GM19455 (cell line): ENCODE data around the gene MATN4.

ENCODE experiments used
- ATAC-seq: cut with Tn5 transposase; IDR thresholded peaks from one replicate; pipeline ENCODE4 v1.9.1; 2021; ENCODE audit not compliant: unreplicated experiment

Gene MATN4

GRCh38 chr20:45293041-45294002 lies 14.8 kb downstream of the MATN4 start:
- ATAC-seq, result no peak

GRCh38 chr20:45292343-45292742 lies 15.8 kb downstream of the MATN4 start:
- no peak for ATAC-seq

- ATAC-seq, result no peak
Observed at GRCh38 chr20:45291526-45291925, 16.6 kb downstream of the MATN4 start.

- no peak for ATAC-seq
Observed at GRCh38 chr20:45290677-45291355, 17.3 kb downstream of the MATN4 start.

- no peak for ATAC-seq
Observed at GRCh38 chr20:45289942-45290676, 18.0 kb downstream of the MATN4 start.

- no peak for ATAC-seq
Observed at GRCh38 chr20:45288860-45289259, 19.2 kb downstream of the MATN4 start.

- ATAC-seq, result no peak
Observed at GRCh38 chr20:45288376-45288775, 19.7 kb downstream of the MATN4 start.

- ATAC-seq, result no peak
Observed at GRCh38 chr20:45283551-45284057, 24.5 kb downstream of the MATN4 start.

- no peak for ATAC-seq
Observed at GRCh38 chr20:45282700-45283550, 25.2 kb downstream of the MATN4 start.

- no peak for ATAC-seq
Observed at GRCh38 chr20:45279992-45280391, 28.1 kb downstream of the MATN4 start.

- no peak for ATAC-seq
Observed at GRCh38 chr20:45275338-45275737, 32.8 kb downstream of the MATN4 start.

- no peak for ATAC-seq
Observed at GRCh38 chr20:45269754-45270270, 38.3 kb downstream of the MATN4 start.

- no peak for ATAC-seq
Observed at GRCh38 chr20:45269056-45269455, 39.0 kb downstream of the MATN4 start.

GRCh38 chr20:45268531-45268930 lies 39.6 kb downstream of the MATN4 start:
- ATAC-seq, result no peak

GRCh38 chr20:45266977-45267376 lies 41.1 kb downstream of the MATN4 start:
- ATAC-seq, result no peak

GRCh38 chr20:45263556-45264266 lies 44.4 kb downstream of the MATN4 start:
- no peak for ATAC-seq

- no peak for ATAC-seq
Observed at GRCh38 chr20:45258664-45259063, 49.4 kb downstream of the MATN4 start.

GRCh38 chr20:45258259-45258658 lies 49.8 kb downstream of the MATN4 start:
- no peak for ATAC-seq

- no peak for ATAC-seq
Observed at GRCh38 chr20:45257711-45258110, 50.4 kb downstream of the MATN4 start.
